Ishikawa (cell line): ENCODE data around the gene GABRB1.

Experiments used
- CEBPB ChIP-seq: IDR thresholded peaks from 2 replicates; pipeline ENCODE4 v1.6.1; 2012
- EP300 ChIP-seq: IDR thresholded peaks from 2 replicates; pipeline ENCODE4 v1.6.1; 2012; ENCODE audit warnings: borderline replicate concordance
- FOXM1 ChIP-seq: IDR thresholded peaks from 2 replicates; pipeline ENCODE4 v1.6.1; 2012; ENCODE audit warnings: low read depth, borderline replicate concordance
- REST ChIP-seq: IDR thresholded peaks from 2 replicates; pipeline ENCODE4 v1.6.1; 2012; ENCODE audit warnings: low read depth, mild to moderate bottlenecking
- TAF1 ChIP-seq: IDR thresholded peaks from 2 replicates; pipeline ENCODE4 v1.6.1; 2012; ENCODE audit warnings: low read depth, mild to moderate bottlenecking
- TEAD4 ChIP-seq: IDR thresholded peaks from 2 replicates; pipeline ENCODE4 v1.6.1; 2012
- YY1 ChIP-seq: IDR thresholded peaks from 2 replicates; pipeline ENCODE4 v1.6.1; 2012; ENCODE audit warnings: low read depth
- ZBTB7A ChIP-seq: IDR thresholded peaks from 2 replicates; pipeline ENCODE4 v1.6.1; 2012; ENCODE audit warnings: low read depth

- no peak for TF ChIP-seq YY1
- no peak for TF ChIP-seq TAF1
- TF ChIP-seq EP300 = no peak
- TF ChIP-seq ZBTB7A = no peak
- no peak for TF ChIP-seq FOXM1
- TF ChIP-seq REST = no peak
- no peak for TF ChIP-seq TEAD4
- no peak for TF ChIP-seq CEBPB
Observed at GRCh38 chr4:47410271-47410670, 378.9 kb downstream of the GABRB1 start.
